Fibroblast of the aortic adventitia (primary cell): ENCODE results near the gene PRSS12. TPM values are rescaled to one million over a fixed set of nuclear protein-coding genes. Genes with fewer than 3 reads are reported as not detected.
A peak's percentile ranks its signal among the peaks of the same experiment; 100 is the strongest.

Source experiments
- DNase-seq: peaks from one replicate; pipeline ENCODE4 v3.0.0-alpha.2; 2010; ENCODE audit warnings: low read depth
- H3K4me3 ChIP-seq: 2 replicates; pipeline ENCODE4 v1.5.1; 2011; ENCODE audit warnings: low read depth, mild to moderate bottlenecking, control low read depth, low read length, moderate library complexity
- total RNA-seq: library from RNA; depleted of rRNA; stranded (reverse); fragments of >200 nt; gene quantifications from 2 replicates; pipeline ENCODE4 v1.2.3, GENCODE V29; 2012; ENCODE audit warnings: low replicate concordance
- TF ChIP-seq, protein P1 (sequence below): IDR thresholded peaks from 2 replicates; pipeline ENCODE4 v1.5.1; 2011; ENCODE audit warnings: mild to moderate bottlenecking, low read length, control low read depth, inconsistent platforms; ENCODE audit not compliant: insufficient read depth

Gene PRSS12
- total RNA-seq, 1 donor = 27.1 TPM

DNA sequence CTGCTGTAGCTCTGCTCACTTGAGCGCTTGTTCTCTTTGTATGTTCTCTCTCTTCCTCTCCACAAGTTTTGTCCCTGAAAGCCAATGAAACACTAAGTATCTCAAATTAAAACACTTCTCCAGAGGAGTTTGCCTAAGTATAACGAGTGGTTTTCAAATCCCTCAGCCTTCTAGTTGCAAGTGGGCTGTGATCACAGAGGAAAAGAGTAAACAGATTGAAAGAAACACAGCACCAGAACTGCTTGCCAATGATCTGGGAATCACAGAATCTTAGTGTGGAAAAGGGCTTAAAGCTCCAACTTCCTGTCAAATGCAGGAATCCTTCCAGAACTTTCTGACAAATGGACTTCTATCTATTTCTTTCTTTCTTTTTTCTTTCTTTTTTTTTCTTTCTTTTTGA is 4.8 kb upstream of the PRSS12 start:
- H3K4me3 ChIP-seq = no peak overlapping the region
- TF ChIP-seq, protein P1, sequence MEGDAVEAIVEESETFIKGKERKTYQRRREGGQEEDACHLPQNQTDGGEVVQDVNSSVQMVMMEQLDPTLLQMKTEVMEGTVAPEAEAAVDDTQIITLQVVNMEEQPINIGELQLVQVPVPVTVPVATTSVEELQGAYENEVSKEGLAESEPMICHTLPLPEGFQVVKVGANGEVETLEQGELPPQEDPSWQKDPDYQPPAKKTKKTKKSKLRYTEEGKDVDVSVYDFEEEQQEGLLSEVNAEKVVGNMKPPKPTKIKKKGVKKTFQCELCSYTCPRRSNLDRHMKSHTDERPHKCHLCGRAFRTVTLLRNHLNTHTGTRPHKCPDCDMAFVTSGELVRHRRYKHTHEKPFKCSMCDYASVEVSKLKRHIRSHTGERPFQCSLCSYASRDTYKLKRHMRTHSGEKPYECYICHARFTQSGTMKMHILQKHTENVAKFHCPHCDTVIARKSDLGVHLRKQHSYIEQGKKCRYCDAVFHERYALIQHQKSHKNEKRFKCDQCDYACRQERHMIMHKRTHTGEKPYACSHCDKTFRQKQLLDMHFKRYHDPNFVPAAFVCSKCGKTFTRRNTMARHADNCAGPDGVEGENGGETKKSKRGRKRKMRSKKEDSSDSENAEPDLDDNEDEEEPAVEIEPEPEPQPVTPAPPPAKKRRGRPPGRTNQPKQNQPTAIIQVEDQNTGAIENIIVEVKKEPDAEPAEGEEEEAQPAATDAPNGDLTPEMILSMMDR = no peak
- DNase-seq = no peak

DNA sequence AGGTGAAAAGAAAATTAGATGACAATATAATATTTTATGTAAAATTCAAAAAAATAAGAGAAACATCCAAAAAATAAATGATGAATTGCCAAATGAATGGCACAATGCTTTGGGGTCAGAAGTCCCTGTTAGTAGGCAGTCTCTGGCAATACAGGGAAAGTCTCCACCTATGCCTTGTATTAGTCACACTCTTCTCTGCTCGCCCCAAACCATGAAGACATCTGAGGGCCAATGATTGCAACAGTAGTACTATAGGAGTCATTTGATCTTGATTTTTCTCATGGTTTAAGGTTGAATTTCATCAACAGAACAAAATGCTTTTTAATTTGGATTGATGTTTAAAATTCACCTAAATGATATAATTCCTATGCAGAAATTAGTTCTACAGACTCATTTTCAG is 3.9 kb upstream of the PRSS12 start:
- no peak overlapping the region for H3K4me3 ChIP-seq
- no peak for DNase-seq
- TF ChIP-seq, protein P1 = no peak

DNA sequence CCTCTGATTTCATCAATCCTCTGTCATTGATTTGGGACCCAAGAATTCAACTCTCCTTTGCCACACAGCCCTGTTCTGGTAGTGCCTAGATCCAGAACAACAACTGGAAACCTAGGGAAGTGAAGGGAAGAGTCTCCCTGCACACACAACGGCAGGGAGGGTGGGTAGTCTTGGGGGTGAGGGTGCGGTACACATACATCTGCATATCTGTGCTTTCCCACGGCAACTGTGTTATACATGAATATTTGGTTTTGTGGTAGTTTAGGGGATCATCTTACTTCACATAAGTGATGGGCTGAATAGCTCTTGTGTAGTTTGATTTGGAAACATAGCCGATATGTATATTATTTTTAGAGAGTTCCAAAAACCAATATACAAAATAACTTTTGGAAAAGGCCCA is 3.3 kb upstream of the PRSS12 start:
- DNase-seq = no peak
- TF ChIP-seq, protein P1 = no peak
- no peak overlapping the region for H3K4me3 ChIP-seq

DNA sequence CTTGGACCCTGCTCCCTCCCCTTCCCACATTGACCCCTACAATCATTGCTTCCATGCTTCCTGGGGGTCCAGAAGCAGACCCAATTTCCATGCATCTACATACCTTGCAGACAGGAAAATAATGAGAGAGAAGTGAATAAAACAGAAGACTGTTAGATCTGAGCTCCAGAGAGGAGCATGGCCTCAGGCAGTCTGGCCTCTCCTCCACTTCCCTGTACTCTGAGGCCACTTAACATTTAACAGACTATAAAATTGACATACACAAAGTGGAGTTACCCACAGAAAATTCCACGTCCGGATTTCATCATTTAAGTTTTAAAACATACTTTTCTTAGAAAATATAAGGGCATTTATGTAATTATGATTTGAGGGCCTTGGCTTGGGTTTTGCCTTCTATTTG is 2.1 kb upstream of the PRSS12 start:
- H3K4me3 ChIP-seq = no peak overlapping the region
- TF ChIP-seq, protein P1 = no peak

DNA sequence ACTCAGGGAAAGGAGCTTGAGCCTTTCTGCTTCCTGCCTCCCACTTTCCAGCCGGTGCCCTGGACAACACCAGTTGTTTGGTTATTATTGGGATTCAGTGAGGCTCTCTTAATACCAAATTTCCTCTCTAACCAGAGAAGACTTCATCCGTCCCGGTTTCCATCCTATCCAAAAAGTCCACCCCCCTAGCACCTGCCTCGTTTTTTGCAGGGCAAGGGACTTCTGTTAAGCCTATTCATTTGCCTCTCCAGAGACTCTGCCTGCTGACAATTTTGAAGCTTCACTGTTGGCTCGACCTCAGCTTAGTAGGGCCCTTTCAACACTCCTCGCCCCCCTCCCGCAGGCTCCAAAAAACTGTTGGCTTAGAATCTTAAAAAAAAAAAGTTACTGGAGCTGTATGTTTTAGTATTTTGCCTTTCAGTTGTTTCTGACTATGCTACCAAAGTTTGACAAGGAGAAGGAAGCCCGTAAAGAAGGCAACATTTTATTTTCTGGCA is 779 bp upstream of the PRSS12 start:
- peak overlapping the region; percentile 79 for H3K4me3 ChIP-seq
- DNase-seq = no peak
- TF ChIP-seq, protein P1 = no peak

More for the DNA sequence above, 2.1 kb upstream of the PRSS12 start:
- no peak for DNase-seq

DNA sequence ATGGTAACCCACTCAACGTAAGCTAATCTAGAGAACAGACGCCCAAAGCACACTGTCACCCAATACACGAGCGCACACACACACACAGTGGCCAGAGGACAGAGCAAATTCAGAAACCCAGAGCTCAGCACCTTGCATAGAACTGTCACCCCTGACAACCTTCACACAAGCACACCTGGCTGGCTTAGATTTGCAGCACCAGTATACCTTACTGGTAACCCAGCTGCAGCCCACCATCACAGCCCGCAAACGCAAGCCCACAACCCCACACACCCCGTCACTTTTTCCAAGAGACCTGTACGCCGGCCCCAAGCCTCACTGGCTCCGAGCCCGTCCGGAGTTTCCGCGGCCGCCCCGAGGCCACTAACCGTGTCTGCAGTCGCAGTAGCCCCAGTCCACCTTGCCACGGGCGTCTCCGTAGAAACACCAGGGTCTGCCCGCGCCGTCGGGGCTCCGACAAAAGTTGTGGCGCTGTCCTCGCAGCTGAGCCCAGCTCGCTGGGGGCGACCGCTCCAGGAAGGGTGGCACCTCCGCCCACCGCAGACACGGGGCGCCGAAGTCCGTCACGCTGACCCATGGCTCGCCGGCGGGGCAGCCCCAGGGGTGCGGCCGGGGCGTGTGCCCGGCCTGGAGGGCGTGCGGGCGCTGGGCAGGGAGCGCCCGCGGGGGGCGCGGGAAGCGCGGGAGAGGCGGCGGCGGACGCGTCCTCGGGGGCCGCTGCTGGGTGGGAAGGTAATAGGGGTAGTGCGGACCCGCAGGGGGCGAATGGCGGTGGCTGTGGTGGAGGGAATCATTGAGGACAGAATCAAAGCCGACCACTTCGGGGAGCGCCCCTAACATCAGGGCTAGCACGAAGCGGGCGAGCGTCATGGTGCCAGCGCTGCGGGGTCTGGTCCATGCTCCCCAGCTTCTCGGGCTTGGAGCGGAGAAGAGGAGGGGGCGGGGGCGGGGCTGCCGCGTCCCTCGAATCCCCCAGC is 664 bp downstream of the PRSS12 start:
- DNase-seq = peak; percentile 47
- TF ChIP-seq, protein P1 = no peak

DNA sequence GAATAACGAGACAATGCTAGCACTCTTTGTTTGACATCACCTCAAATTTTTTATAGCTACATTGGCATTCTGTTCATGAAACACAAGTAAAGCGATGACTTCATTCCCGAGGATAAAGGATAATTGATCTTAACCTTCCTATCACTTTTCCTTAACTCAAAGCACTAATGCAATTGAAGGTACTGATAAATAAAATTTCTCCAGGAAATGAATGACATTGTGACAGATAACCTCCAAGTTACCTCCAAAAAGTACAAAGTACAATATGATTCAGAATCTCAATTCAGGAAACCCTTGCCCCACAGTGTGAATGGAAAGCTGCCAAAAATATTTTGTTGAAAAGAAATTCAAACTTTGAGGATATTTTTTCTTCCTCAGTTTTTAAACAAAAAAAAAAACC is 1.8 kb downstream of the PRSS12 start:
- TF ChIP-seq, protein P1 = no peak
- DNase-seq = no peak
- H3K4me3 ChIP-seq = peak overlapping the region; percentile 19

More for the DNA sequence above, 664 bp downstream of the PRSS12 start:
- H3K4me3 ChIP-seq = peak overlapping the region; percentile 79
